GM12878 (cell line): ENCODE measurements around the gene MIA3. TPM values are rescaled to one million over a fixed set of nuclear protein-coding genes. Genes with fewer than 3 reads are reported as not detected.
A peak's percentile ranks its signal among the peaks of the same experiment; 100 is the strongest.

ENCODE experiments used
- CHD4 ChIP-seq: fragments of 200-600 bp; sonication (generic); IDR thresholded peaks from 2 replicates; pipeline ENCODE4 v1.6.1; 2016; ENCODE audit warnings: mild to moderate bottlenecking
- E2F4 ChIP-seq: IDR thresholded peaks from 2 replicates; pipeline ENCODE4 v1.6.1; 2012; ENCODE audit warnings: low read depth, low read length, improper control_type of control experiment
- E2F8 ChIP-seq: fragments of 450-650 bp; IDR thresholded peaks from 2 replicates; pipeline ENCODE4 v1.6.1; 2018; ENCODE audit warnings: mild to moderate bottlenecking, low read depth, moderate library complexity; ENCODE audit not compliant: partially characterized antibody
- EZH2 ChIP-seq: IDR thresholded peaks from 2 replicates; pipeline ENCODE4 v1.6.1; 2012; ENCODE audit warnings: low read depth, mild to moderate bottlenecking, control low read depth, inconsistent platforms, low read length, borderline replicate concordance; ENCODE audit not compliant: control insufficient read depth
- GABPA ChIP-seq: IDR thresholded peaks from 2 replicates; pipeline ENCODE4 v1.6.1; 2014; ENCODE audit warnings: antibody characterized with exemption, low read depth, mild to moderate bottlenecking, inconsistent platforms
- IKZF2 ChIP-seq, 2 experiments: fragments of 450-650 bp; IDR thresholded peaks; 2 replicates each; pipeline ENCODE4 v1.6.1; 2017; ENCODE audit warnings: mild to moderate bottlenecking in 2 of 2, moderate library complexity in 2 of 2
- LARP7 ChIP-seq: fragments of 450-650 bp; IDR thresholded peaks from 2 replicates; pipeline ENCODE4 v1.6.1; 2017; ENCODE audit warnings: mild to moderate bottlenecking
- NFYB ChIP-seq: IDR thresholded peaks from 2 replicates; pipeline ENCODE4 v1.6.1; 2011; ENCODE audit warnings: low read depth, mild to moderate bottlenecking, low read length, improper control_type of control experiment, moderate library complexity; ENCODE audit not compliant: insufficient read depth
- NKRF ChIP-seq: fragments of 450-650 bp; conservative IDR thresholded peaks from 2 replicates; pipeline ENCODE4 v1.6.1; 2017; ENCODE audit warnings: mild to moderate bottlenecking, moderate library complexity
- NR2C1 ChIP-seq: fragments of 450-650 bp; IDR thresholded peaks from 2 replicates; pipeline ENCODE4 v1.6.1; 2017; ENCODE audit warnings: antibody characterized with exemption, mild to moderate bottlenecking, moderate library complexity
- POLR2AphosphoS2 ChIP-seq: IDR thresholded peaks from 2 replicates; pipeline ENCODE4 v1.6.1; 2011; ENCODE audit warnings: low read depth, mild to moderate bottlenecking, low read length, improper control_type of control experiment, moderate library complexity
- RELB ChIP-seq: fragments of 450-650 bp; IDR thresholded peaks from 2 replicates; pipeline ENCODE4 v1.6.1; 2017; ENCODE audit warnings: low read depth, mild to moderate bottlenecking, moderate library complexity
- REST ChIP-seq: IDR thresholded peaks from 2 replicates; pipeline ENCODE4 v1.6.1; 2012; ENCODE audit warnings: mild to moderate bottlenecking, low read depth, low read length
- SREBF1 ChIP-seq: IDR thresholded peaks from 2 replicates; pipeline ENCODE4 v1.6.1; 2012; ENCODE audit warnings: mild to moderate bottlenecking, low read length
- ZBTB4 ChIP-seq: fragments of 450-650 bp; formaldehyde crosslinking; IDR thresholded peaks from 2 replicates; pipeline ENCODE4 v1.4.0; 2022; ENCODE audit warnings: mild to moderate bottlenecking, moderate library complexity
- polyA plus RNA-seq, 11 experiments: library from polyadenylated mRNA; depleted of rRNA in 4 of 11; unstranded in 6 of 11; stranded (reverse) in 5 of 11; fragments of >200 nt; fragmentation: Nextera tagmentation in 4 of 11; fragmentation: Illumina TruSeq in 1 of 11; extraction: Ambion mirVana in 4 of 11; extraction: Trizol in 1 of 11; gene quantifications; 1 replicate in 1 of 11; 2 replicates in 10 of 11; pipeline versions ENCODE4 v1.2.1 to v1.2.3, GENCODE V29; 2011 to 2016; ENCODE audit warnings: inconsistent platforms in 2 of 11, missing spikeins in 2 of 11, low read depth in 1 of 11
- total RNA-seq, 4 experiments: library from RNA; depleted of rRNA in 3 of 4; stranded (reverse); fragments of >200 nt in 3 of 4; fragmentation: Illumina TruSeq in 1 of 4; extraction: Trizol in 1 of 4; gene quantifications; 2 replicates each; pipeline versions ENCODE4 v1.2.1 to v1.2.3, GENCODE V29; 2013 to 2021

The MIA3 gene
- total and polyA plus RNA-seq, 10 of the 15 experiments (the other 5 are each of a cell fraction or from before 2014, with no cell fraction given), result 12.9 to 50.8 (median 30.3) TPM

GRCh38 chr1:222617367-222617951 lies 438 bp upstream of the MIA3 start (continued):
- TF ChIP-seq REST (no peak), IKZF2 (IDR thresholded peaks at IDR 0.05) (no peak), ZBTB4 (CRISPR knock-in tag) (no peak), NFYB (peak; percentile 95), E2F8 (no peak), GABPA (no peak), LARP7 (no peak), NKRF (no peak), RELB (no peak), CHD4 (no peak), E2F4 (no peak), SREBF1 (no peak), POLR2AphosphoS2 (no peak), NR2C1 (no peak), EZH2 (no peak)
